Muscle of arm (tissue), 12 donors: ENCODE results near the gene TBC1D17. TPM values are rescaled to one million over a fixed set of nuclear protein-coding genes. Genes with fewer than 3 reads are reported as not detected.
A peak's percentile ranks its signal among the peaks of the same experiment; 100 is the strongest.

Source experiments
- DNase-seq: peaks from one replicate; pipeline ENCODE4 v3.0.0-alpha.2; 2013
- polyA plus RNA-seq, 12 donors: library from polyadenylated mRNA; unstranded; fragments of 120-200 nt; gene quantifications; one replicate each; pipeline ENCODE4 v1.2.1, GENCODE V29; 2013; ENCODE audit not compliant: insufficient read length in 12 of 12

TBC1D17 gene
- polyA plus RNA-seq, 12 donors: 25.8 to 44.9 (median 32.5) TPM; not detected in 1

DNA sequence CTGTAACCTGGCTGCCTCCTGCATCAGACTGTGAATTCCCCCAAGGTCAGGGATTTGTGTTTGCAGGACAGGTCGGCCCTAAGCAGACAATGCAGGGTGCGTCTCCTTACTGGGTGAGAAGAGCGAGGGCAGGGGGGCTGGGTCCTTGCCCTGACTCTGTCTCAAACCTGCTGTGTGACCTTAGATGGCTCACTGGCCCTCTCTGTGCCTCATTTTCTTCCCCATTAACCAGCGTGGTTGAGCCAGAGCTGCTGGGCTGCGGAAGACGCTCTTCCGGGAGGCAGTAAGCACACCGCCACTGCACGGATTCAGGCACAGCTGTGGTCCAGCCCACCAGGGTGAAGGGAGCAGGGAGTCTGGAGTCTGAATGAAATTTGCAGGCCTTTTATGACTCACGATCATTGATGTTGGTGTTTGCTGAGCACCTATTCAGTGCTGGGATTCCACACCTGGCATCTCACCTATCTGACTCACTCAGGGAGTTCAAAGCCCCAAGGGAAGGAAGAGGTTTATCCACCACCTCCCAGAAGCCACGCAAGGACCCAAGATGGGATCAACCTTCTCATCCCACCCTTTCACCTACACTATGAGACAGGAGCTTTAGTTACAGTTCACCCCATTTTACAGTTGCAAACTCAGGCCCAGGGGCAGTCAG is 2.9 kb upstream of the TBC1D17 start:
- no peak for DNase-seq

DNA sequence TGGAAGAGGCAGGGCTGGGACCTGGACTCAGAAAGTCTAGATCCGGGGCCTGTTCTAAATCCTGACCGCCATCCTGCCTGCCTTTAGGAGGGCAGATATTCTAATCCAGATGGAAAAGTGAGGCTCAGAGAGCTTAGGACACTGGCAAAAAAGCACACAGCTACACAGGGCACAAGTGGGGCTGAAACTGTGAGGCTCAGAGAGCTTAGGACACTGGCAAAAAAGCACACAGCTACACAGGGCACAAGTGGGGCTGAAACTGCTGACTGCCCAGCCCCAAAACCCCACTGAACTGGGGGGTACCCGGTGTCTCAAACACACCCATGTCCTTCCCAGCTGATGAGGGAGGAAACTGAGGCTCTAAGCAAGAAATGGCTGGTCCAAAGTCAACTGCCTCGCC is 2.3 kb upstream of the TBC1D17 start:
- DNase-seq: no peak

DNA sequence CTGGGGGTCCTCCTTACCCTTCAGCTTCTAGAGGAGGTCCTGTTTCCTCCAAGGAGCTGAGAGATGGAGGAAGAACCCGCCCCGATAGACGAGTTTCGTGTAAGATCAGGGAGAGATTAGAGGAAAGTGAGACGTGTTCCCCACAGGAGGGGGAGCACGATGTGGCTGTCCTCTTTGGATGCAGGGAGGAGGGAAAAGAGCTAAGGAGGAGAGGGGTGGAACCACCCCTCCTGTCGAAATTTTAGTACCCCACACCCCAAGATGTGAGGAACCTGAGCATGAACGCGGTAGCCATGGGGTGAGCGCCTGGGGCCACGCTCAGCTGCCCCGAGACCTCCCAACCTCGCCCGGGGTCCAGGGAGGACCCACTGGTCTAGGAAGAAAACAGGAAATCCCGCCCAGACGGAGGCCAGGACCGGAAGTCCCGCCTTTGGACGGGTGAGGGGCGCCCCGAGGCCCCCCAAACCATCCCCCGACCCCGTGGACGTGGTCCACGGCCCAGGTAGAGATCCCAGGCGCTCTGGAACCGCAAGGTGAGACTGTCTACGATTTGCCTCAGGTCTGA is 1.6 kb upstream of the TBC1D17 start:
- DNase-seq: peak; percentile 81

DNA sequence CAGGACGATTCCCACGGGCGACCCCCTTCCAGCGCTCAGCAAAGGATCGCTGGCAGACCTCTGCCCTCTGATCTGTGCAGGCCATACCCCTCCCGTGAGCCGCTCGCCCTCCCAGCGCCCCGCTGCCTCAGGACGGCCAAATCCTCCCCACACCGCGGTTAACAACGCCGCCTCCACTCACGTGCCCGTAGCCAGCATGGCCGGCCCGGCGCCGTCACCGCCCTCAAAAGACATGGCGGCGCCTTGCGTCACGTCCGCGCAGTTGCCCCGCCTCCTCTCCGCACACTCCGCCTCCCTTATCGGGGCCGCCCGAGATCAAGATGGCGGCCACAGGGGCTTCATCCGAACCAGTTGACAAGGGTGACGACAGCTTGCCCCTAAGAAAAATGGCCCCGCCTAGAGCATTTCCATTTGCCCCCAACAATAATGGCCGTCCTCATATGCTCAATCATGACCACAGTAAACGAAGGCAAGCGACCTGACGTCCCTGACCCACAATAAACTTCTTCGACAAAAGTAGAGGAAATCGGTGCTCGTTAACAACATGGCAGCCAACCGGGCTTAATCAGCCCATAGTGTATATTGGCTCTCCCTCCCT is 981 bp upstream of the TBC1D17 start:
- DNase-seq: peak; percentile 99

DNA sequence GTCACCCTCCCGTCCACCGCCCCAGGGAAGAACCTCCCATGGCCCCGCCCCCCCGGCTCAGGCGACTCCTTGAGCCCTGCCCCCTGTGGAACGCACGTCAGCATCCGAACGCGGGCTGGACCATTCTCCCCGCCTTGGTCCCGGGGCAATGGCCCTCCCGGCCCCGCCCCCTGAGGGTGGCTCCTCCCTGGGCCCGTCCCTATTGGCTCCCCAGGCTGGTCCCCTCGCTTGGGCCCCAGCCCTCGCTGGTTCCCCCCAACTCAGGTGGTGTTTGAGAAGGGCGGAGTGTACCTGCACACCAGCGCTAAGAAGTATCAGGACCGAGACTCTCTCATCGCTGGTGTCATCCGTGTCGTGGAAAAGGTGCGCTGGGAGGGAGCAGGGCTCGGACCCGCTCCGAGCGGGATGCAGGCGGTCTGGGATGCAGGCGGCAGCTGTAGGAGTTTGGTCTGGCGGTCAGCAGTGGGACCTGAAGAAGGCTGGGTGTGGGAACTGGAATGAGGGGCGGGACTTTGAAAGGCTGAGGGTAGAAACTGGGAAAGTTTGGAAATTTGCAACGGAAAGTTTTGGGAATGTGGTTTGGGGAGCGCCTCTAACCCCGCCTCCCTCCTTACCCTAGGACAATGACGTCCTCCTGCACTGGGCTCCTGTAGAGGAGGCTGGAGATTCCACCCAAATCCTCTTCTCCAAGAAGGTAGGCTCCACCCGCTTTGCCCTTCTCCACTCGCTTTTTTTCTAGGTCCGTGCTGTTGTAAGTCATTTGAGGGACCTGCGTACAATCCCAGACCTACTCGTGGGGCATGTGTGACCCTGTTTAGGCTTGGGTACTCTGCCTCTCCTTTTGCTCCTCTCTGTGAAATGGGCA is 609 bp downstream of the TBC1D17 start:
- DNase-seq: peak; percentile 97

DNA sequence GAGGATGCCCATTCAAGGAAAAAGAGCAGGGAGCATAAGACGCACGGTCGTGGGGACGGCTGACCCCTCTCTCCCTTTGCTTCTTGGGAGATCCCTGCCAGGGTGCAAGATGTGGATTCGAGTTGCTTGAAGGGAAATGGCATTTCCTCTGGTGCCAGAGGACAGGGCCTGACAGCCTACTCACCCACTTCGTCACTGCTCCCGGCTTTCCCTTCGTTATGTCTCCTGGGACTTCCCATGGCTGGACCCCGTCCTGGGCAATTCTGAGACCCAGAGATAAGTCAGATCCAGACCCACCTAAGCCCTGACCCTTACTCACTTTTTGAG is 1.2 kb downstream of the TBC1D17 start:
- DNase-seq: no peak

DNA sequence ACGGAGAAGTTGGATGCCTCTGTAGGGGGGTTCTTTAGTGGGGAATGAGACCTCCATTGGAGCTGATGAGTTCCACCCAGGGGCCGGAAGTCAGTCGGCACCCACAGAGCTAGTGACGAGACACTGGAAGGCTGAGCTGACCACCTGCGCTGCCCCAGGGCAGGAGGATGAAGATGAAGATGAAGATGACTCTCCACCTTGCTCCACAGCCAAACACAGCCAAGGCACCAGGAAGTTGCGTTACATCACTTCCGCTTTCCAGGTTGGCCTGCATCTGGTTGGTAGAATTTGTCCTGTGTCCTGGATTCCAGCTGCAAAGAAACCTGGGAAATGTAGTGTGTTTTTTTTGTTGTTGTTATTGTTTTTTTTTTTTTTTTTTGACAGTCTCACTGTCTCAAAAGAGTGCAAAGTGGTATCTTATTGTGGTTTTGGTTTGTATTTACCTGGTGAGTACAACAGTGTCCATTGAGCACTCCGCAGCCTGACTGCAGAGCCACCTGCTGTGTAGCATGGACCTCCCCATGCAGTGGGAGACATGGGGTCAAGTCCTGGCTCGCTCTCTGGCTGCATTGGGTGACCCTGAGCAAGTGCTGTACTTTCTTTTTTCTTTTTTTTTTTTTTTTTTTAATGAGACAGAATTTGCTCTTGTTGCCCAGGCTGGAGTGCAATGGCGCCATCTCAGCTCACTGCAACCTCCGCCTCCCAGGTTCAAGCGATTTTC is 1.9 kb downstream of the TBC1D17 start:
- no peak for DNase-seq

DNA sequence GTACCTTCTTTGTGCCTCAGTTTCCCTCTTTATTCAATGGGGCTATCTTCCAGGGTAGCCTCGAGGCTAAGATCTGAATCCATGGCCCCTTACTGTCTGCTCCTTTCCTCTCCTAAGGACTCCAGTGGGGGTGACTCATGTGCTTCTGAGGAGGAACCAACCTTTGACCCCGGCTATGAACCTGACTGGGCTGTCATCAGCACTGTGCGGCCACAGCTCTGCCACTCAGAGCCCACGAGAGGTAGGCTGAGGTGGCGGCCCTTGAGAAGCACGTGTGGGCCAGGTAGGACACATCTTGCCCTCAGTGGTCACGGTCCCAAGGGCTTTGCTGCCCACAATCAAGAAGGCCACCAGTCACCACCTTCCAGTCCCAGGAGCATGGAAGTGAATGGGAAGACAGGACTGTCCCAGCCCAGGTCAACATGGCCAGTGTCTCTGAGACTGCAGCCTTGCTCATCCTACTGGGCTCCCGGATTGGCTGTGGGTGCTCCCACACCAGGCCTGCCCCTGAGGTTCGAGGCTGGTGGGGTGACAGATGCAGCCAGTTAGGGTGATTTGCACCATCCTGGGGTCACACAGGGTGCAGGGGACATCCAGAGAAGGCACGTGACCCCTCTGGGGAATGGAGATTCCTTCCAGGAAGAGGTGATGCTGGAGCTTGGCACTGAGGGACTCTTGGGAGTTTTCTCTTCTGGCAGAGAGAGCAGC is 2.8 kb downstream of the TBC1D17 start:
- DNase-seq: no peak

DNA sequence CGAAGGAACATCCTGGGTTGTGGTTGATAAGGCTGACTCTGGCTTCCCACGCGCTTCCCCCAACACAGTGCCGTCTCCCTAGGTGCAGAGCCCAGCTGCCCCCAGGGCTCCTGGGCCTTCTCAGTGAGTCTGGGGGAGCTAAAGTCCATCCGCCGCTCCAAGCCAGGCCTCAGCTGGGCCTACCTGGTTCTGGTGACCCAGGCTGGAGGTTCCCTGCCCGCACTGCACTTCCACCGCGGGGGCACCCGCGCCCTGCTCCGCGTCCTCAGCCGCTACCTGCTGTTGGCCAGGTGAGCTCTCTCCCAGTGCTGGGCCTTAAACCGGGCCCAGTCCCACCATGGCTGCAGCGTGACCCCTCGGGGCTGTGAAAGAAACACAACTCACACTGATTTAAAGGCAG is 3.7 kb downstream of the TBC1D17 start:
- DNase-seq: no peak

DNA sequence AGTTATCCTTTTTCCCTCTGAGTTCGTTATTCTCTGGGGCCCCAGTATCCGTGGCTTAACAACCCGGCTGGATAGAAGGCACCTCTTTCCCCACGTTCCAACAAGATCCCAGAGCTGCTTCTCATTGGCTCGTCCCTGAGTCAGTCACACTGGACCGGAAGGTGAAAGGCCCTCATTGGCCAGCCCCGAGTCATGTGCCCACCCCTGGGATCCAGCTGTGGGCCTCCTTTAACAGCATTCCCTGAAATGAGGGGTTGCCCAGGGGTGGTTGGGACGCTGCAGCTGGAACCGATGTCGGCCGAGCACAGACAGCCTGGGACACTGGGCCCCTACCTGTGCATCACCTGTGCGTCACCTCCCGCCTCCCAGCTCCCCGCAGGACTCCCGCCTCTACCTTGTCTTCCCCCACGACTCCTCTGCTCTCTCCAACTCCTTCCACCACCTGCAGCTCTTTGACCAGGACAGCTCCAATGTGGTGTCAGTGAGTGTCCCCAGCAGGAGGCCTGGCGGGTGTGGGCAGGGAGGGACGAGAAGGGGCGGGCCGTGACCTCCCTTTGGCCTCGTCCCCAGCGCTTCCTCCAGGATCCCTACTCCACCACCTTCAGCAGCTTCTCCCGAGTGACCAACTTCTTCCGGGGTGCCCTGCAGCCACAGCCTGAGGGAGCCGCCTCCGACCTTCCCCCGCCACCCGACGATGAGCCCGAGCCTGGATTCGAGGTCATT is 4.3 kb downstream of the TBC1D17 start:
- no peak for DNase-seq

DNA sequence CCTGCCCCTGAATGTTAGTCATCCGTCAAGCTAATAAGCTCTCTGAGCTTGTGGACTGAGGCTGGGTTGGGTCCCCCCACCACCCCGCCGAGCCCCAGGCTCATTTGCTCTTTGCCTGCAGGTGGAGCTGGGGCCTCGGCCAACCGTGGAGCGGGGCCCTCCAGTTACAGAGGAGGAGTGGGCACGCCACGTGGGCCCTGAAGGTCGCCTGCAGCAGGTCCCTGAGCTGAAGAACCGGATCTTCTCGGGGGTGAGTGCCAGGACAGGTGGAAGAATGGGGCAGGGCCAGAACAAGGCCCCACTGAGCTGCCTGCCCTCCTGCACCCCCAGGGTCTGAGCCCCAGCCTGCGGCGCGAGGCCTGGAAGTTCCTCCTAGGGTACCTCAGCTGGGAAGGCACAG is 5.1 kb downstream of the TBC1D17 start:
- no peak for DNase-seq

DNA sequence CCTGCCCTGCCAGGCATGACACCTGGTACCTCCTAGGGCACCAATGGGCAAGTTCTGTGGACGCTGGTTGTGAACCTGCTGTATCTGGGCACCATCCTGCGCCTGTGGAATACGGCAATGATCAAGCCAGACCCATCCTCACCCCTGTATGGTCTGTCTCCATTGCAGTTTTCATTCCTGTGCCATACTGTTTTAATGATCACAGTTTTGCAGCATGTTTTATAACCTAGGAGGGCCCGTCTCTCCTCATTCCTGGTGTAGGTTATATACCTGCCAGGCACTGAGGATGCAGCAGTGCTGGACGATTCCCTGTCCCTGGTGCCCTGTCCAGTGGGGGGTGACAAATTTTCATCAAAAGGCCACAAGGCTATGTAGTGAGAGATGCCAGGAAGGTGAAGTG is 5.6 kb downstream of the TBC1D17 start:
- DNase-seq: no peak

DNA sequence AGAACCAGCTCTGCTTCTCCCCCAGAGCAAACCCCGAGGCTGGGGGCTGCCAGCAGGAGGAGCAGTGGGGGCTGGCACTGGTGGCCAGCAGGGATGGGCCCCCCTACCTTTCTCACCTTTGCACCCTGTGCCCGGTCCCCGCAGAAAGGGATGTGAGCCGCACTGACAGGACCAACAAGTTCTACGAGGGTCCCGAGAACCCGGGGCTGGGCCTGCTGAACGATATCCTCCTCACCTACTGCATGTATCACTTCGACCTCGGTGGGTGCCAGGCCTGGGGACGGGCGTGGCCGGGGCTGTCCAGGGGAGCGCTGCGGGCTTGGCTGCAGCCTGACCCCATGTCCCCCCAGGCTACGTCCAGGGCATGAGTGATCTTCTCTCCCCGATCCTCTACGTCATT is 6.6 kb downstream of the TBC1D17 start:
- DNase-seq: no peak

DNA sequence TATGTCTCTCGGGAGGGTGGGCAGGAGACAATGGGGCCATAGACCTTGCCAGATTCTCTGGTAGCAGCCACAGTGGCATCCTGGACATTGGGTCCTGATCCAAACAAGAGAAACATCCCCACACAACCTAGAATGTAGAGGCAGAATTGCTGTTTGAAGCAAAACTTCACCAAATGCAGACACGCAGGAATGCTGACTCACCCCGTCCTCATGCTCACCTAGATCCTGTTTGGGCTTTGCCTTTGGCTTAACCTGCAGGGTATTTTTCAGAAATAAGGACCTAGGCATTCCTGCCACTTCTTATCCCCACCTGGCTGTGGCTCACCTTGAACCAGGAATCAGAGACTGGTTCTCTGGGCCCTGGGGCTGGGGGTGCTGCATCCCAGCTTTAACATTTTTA is 7.3 kb downstream of the TBC1D17 start:
- DNase-seq: no peak

DNA sequence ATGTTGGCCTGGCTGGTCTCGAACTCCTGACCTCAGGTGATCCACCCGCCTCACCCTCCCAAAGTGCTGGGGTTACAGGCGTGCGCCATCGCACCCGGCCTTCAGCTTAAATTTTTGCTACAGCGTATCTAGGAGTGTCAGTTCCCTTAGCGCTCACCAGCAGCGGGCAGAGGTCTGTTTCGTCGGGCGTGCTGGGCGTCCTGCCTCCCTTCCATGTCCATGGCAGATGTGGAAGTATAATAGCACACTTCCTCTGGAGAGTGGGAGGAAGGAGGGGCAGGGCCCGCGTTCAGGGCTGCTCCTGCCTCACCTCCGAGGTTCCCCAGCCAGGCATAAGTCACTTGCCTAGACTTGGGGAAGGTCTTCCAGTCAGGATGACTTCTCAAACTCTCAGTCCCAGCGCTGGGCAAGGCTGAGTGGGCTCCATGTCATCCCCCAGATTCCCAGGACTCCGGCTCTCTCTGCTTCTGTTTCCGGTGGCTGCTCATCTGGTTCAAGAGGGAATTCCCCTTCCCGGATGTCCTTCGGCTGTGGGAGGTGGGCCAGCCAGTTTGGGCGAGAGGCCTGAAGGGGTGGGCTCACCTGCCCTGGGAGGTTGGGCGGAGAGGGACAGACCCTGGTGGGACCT is 9.6 kb downstream of the TBC1D17 start:
- no peak for DNase-seq

DNA sequence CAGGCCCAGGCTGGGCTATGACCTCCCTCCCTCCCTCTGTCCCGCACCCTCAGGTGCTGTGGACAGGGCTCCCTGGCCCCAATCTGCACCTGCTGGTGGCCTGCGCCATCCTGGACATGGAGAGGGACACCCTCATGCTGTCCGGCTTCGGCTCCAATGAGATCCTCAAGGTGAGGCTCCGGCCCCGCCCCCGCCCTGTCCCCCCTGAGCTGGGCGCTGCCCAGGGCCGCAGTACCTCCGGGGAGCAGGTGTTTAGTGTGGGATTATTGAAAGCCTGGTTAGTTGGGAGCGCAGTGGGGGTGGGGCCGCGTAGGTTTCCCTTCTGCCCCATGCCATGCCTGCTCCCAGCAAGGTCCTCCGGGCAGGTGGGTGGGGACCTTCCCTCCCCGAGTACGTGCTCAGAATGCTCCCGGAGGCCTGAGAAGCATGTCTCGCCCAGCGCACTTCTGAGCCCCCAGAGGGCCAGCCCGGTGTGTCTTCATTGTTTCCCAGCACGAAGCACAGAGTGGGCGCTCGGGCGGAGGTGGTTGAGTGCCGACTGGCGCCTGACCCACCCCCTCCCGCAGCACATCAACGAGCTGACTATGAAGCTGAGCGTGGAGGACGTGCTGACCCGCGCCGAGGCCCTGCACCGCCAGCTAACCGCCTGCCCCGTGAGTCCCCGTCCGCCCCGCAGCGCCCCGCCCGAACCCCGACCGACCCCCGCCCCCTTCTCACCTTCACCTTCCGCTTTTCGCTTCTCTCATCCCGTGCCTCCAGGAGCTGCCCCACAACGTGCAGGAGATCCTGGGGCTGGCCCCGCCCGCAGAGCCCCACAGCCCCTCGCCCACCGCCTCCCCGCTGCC is 10.4 kb downstream of the TBC1D17 start:
- no peak for DNase-seq

DNA sequence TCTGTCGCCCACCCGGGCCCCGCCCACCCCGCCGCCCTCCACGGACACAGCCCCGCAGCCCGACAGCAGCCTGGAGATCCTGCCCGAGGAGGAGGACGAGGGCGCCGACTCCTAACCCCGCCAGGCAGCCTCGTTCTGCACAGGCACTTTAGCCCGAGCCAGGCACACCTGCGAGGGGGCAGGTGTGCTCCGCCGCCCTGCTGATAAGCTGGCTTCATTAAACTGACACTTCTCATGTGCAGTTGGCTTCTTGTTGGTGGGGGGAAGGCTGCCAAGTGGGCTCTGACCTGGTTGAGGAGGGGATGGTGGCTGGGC is 11.0 kb downstream of the TBC1D17 start:
- no peak for DNase-seq

DNA sequence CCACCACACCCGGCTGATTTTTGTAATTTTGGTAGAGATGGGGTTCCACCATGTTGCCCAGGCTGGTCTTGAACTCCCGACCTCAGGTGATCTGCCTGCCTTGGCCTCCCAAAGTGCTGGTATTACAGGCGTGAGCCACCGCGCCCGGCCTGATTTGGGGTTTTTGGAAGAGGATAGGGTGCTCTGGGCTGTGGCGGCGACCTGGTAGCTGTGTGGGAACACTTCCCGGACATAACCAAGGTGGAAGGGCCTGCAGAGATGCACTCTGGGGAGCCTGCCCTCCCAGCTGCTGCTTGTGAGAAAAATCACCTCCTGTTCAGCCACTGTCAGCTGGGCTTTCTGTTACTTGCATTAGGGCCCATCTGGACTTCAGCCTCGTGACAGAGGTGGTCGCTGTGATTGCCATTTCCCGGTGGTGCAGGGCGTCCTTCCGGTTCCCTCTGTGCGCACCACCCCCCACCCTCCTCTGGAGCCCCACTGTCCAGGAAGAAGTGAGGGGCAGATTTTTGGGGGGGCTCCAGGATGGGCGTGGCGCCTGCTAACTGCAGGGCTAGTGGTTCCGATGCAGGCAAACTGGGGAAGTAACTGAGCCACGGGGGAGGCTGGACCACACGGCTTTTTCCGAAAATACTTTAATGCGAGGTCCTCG is 11.7 kb downstream of the TBC1D17 start:
- DNase-seq: no peak
